ENCODE data around the gene THADA. TPM values are rescaled to one million over a fixed set of nuclear protein-coding genes. Genes with fewer than 3 reads are reported as not detected.

The THADA gene
- total RNA-seq, 1 donor from 2014 or later: 32.6 TPM

- DNase-seq (ENCODE audit: low spot score in 2 of 2) (no peak), FAIRE-seq (no peak)
Observed at GRCh38 chr2:43368483-43369385, 227.1 kb downstream of the THADA start.

DNA sequence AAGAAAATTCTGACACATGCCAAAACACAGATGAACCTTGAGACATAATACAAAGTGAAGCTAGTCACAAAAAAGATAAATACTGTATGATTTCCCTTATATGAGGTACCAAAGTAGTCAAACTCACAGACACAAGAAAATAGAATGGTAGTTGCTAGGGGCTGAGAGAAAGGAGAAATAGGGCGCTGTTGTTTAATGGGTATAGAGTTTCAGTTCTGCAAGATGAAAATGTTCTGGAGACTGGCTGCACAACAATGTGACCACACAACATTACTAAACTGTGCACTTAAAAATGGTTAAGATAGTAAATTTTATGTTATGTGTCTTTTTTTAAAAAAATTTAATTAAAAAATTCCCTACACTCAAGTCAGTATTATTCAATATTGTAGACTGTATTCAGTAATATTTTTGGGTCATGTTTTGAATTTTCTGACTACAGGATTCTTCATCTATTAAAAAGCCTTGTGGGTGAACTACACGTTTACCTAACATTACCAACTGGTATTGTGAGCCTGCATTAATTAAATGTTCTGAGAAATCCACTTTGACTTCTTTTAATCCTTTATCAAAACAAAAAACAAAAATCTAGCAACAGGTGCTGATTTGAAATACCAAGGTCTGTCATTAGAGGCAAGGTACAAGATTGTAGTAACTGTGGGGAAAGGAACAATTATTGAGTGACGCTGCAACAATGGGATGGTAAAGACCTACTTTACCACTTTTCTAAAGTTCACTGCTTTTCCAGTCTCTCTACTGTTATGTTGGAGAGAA lies 228.6 kb downstream of the THADA start:
- DNase-seq (ENCODE audit: low spot score in 2 of 2) (no peak), FAIRE-seq (no peak)

DNA sequence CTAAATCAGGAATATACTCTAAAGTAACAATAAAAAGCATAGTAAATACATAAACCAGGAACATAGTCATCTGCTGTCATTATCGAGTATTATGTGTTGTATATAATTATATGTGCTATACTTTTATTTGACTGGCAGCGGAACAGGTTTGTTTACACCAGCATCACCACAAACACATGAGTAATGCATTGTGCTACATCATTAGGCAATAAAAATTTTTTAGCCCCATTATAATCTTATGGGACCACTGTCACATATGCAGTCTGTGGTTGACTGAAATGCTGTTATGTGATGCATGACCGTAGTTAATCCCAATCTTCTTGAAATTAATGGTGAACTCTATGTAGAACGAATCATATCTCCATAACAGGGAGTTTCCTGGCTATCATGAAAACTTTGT lies 232.7 kb downstream of the THADA start:
- DNase-seq (ENCODE audit: low spot score in 2 of 2): no peak
- no peak for FAIRE-seq

- no peak for FAIRE-seq
- no peak for DNase-seq (ENCODE audit: low spot score in 2 of 2)
Observed at GRCh38 chr2:43361286-43361685, 234.6 kb downstream of the THADA start.

GRCh38 chr2:43360137-43360536 lies 235.7 kb downstream of the THADA start:
- no peak for FAIRE-seq

GRCh38 chr2:43358410-43359201 lies 237.2 kb downstream of the THADA start:
- FAIRE-seq (no peak), DNase-seq (ENCODE audit: low spot score in 2 of 2) (no peak)

More at GRCh38 chr2:43360137-43360536, 235.7 kb downstream of the THADA start:
- DNase-seq (ENCODE audit: low spot score in 2 of 2): no peak

DNA sequence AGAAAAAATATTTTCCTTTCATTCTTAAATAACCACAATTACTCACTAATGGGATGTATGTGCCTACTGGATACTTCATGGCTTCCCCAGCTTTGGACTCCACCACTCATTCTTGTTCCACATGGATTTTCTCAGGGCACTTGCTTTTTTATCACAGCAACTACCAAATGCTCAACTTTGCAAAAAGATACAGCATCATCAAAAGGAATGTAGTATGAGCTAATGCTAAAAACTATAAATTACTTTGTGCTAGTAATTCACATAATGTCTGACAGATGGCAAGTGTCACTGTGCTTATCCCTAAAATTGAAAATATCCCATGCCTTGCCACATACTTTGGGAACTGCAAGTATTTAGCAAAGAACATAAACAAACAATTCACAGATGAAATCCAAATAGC lies 239.1 kb downstream of the THADA start:
- no peak for FAIRE-seq
- no peak for DNase-seq (ENCODE audit: low spot score in 2 of 2)

DNA sequence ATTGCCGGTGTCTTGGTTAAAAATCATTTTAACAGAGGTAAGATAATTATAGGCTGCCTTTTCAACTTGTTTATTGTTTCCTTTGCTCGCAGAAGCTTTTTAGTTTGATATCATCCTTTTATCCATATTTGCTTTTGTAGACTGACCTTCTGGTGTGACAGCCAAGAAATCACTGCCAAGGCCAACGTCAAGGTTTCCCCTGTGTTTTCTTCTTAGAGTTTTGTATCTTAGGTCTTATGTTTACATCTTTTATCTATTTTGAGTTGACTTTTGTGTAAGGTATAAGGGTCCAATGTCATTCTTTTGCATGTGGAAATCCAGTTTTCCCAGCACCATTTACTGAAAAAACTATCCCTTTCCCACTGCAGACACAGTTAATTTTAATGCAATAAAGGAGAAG lies 240.4 kb downstream of the THADA start:
- FAIRE-seq (no peak), DNase-seq (ENCODE audit: low spot score in 2 of 2) (no peak)

DNA sequence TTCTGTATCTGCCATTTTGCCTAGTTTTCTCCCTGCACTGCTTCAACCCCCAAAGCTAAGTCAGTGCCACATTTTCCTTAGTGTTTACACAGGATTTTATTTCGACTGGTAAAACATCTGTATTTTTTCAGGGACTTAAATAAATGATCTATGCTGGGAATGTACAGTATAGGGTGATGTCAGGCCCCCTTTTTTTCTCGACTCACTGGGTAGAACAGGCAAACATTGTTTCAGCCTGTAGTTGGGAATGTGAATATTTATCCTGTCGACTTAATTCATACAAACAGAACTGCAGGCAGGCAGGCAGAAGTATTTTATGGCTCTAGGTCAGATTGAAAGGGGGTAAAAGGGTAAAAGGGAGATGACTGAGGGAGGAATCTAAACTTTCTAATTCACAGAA lies 245.9 kb downstream of the THADA start:
- no peak for DNase-seq (ENCODE audit: low spot score in 2 of 2)
- FAIRE-seq: no peak

- no peak for FAIRE-seq
Observed at GRCh38 chr2:43348908-43349661, 246.8 kb downstream of the THADA start.

DNA sequence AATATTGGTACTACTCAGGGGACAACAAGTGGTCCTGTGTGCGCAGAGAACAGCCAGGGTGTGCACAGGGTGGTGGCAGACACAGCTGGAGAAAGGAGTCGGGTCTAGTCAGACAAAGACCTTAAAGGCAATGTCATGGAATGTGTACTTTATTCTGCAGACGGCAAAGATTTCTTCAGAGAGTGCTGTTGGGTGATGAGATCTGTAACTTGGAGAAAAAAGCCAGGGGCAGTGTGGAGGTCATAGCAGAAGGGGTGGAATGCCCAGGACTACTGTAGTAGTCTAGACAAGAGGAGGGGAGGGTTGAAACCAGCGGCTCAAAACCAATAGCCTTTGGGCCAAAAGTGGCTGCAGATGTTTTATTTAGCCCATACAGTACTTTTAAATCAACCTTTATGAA lies 248.1 kb downstream of the THADA start:
- no peak for DNase-seq (ENCODE audit: low spot score in 2 of 2)
- FAIRE-seq: no peak

More at GRCh38 chr2:43348908-43349661, 246.8 kb downstream of the THADA start:
- DNase-seq (ENCODE audit: low spot score in 2 of 2): no peak

DNA sequence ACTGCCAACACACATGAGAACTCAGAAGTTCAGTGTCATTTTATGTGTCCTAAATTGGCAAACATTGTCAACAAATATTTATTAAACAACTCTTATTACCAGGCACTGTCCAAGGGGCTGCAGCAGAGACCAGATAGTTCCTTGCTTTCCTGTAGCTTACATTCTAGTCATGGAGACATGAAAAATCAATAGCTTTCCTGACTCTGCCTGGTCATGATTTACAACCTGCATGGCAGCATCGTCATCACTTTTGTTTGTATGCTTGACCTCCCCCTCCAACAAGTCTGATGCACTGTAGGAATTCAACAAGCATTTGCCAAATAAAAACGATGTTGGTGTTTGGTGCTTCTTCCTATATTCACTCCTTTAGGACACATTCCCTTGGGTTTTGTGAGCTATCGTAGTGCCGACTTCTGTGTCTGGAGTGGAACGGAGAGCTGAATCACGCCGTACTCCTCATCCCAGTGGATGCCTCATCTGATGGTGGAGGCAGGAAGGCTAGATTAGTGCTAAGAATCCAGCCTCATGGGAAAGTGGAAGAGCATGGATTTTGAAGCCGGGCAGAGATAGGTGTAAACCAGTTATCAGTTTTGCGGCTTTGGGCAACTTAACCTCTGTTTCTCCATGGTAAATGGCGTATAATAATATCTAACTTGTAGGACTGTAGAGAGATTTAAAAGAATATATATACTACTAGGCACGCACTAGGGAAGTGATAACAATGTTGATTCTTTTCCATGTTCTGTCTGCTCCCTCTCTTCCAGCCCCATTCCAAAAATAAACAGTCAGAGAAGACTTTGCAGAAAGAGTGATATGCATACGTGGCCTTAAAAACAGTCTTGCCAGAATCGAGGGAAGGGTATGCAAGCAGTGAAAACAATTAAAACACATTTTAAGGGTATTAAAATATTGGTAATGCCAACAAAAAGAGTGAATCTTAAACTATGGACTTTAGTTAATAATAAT lies 249.0 kb downstream of the THADA start:
- FAIRE-seq: no peak
- no peak for DNase-seq (ENCODE audit: low spot score in 2 of 2)

- FAIRE-seq: no peak
- DNase-seq (ENCODE audit: low spot score in 2 of 2): no peak
Observed at GRCh38 chr2:43345872-43346271, 250.0 kb downstream of the THADA start.

DNA sequence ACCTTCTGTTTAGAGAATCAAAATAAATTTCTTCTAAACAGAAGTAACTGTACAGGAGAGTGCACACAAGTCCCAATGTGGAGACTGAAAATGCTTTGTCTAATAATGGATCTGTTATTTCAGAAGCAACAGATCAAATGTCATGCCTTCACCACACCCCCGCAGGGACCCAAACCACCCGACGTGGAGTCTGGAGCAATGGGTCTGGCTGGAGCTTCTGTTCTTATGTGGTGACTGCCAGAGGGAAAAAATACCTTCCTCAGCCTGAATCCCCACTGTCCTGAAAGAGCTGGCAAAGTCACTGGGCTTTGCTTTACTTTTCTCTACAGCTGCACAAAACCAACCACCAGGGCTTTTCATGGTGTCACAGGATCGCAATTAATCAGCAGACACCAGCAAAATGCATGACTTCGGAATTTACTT lies 250.4 kb downstream of the THADA start:
- DNase-seq (ENCODE audit: low spot score in 2 of 2): no peak

DNA sequence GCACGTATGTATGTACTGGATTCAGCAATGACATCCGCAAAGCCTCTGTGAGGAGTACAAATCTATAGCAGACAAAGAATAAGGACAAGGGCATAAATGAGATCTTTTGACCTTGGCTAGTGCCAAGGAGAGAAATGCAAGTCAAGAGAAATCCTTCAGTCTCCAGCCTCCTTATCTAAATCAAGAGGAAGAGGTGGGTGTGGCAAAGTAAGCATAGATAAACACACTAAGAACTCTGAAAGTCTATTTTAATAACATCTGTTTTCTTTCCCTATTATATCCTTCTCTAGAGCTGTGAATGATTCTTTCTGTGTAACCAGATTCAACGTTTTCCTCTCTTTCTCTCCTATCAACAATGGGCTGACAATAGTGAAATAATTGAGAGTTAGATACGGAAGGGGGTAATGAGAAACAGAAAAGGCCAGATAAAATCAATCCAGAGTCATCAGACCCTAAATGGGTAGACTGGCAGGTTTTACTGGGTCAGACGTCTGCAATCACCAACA lies 250.9 kb downstream of the THADA start:
- DNase-seq (ENCODE audit: low spot score in 2 of 2) (no peak), FAIRE-seq (no peak)

More for the DNA sequence above, 250.4 kb downstream of the THADA start:
- no peak for FAIRE-seq

GRCh38 chr2:43343573-43344304 lies 252.1 kb downstream of the THADA start:
- FAIRE-seq: no peak
- DNase-seq (ENCODE audit: low spot score in 2 of 2): no peak

DNA sequence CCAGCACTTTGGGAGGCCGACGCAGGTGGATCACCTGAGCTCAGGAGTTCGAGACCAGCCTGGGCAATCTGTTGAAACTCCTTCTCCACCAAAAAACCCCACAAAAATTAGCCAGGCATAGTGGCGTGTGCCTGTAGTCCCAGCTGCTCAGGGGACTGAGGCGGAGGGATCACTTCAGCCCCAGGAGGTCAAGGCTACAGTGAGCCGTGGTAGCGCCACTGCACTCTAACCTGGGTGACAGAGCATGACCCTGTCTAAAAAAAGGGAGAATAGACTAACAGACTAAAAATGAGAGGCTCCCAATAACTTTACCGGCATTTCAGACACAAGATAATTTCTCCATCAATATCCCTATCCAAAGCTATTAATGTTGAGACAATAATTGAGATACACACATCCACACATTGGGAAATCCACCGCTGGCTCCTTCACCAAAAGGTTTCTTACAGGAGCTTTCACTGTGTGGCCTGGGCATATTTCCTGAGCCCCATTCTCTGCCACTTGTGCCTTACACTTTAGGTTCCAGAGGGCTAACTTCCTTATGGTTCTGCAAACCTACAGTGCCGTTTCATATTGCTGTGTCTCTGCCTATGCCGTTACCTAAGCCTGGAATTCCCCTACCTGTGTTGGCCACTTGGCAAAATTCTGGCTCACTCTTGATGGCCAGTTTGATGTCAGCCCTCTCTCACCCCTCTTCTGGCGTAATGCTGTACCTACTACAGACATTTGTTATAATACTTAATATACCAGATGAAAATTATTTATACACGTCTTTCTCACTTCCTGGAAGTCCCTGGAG lies 253.7 kb downstream of the THADA start:
- no peak for FAIRE-seq
- DNase-seq (ENCODE audit: low spot score in 2 of 2): no peak
